ENCODE results near the gene EPG5.
A peak's percentile ranks its signal among the peaks of the same experiment; 100 is the strongest.

The EPG5 gene, protein sequence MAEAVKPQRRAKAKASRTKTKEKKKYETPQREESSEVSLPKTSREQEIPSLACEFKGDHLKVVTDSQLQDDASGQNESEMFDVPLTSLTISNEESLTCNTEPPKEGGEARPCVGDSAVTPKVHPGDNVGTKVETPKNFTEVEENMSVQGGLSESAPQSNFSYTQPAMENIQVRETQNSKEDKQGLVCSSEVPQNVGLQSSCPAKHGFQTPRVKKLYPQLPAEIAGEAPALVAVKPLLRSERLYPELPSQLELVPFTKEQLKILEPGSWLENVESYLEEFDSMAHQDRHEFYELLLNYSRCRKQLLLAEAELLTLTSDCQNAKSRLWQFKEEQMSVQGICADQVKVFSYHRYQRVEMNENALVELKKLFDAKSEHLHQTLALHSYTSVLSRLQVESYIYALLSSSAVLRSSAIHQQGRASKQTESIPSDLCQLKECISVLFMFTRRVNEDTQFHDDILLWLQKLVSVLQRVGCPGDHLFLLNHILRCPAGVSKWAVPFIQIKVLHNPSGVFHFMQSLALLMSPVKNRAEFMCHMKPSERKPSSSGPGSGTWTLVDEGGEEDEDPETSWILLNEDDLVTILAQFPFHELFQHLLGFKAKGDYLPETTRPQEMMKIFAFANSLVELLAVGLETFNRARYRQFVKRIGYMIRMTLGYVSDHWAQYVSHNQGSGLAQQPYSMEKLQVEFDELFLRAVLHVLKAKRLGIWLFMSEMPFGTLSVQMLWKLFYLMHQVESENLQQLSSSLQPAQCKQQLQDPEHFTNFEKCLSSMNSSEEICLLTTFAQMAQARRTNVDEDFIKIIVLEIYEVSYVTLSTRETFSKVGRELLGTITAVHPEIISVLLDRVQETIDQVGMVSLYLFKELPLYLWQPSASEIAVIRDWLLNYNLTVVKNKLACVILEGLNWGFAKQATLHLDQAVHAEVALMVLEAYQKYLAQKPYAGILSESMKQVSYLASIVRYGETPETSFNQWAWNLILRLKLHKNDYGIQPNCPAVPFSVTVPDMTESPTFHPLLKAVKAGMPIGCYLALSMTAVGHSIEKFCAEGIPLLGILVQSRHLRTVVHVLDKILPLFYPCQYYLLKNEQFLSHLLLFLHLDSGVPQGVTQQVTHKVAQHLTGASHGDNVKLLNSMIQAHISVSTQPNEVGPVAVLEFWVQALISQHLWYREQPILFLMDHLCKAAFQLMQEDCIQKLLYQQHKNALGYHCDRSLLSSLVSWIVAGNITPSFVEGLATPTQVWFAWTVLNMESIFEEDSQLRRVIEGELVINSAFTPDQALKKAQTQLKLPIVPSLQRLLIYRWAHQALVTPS (N-terminal part only)

DNA sequence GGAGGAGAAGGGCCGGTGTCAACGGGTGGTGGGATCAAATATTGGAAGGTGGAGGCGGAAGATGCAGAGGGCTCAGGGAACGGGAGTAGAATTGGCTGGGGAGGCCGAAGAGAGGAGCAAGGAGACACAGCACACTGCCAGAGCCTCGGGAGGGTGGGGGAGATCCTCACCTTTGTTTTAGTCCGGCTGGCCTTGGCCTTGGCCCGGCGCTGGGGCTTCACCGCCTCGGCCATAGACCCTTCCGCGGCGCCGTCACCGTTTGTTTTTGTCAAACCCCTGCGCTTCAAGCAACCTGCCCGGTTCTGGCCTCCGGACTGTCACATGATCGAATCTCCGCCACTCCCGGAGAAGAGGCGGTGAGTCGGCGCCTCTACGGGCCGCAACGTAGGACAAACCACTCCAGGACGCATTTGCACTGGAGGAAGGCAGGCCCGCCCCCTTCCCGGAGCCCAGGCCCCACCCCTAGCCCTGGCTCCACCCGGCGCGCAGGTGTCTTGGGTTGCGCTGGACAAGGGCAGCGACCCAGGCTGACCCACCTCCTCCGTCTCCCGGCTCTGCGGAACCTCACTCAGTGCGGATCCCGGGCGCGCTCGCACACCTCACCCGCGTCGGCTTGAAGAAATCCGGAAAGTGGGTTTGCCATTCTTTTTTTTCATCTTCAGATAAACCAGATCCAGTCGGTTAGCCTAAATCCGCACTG lies at the start of gene EPG5:
Gene EPG5, minus strand, starts transcription at position 323 of the 700 bp plus-strand sequence. Its CDS starts 90 bp downstream, at position 233.
- Histone ChIP-seq H3K36me3 (ENCODE audit: insufficient read depth, insufficient read length, low read length) (no peaks in the 10 kb centered on the region), H3K27me3 (ENCODE audit: insufficient read depth, insufficient read length) (peaks cover 31% of the 10 kb centered on the region), H3K9ac (ENCODE audit: insufficient read length, low read depth) (peak within 1 kb of the TSS; percentile 86), H3K4me1 (ENCODE audit: insufficient read depth, insufficient read length) (no peaks in the 10 kb centered on the region), H3K4me3 (ENCODE audit: insufficient read length, low read depth) (peak within 1 kb of the TSS; percentile 86), H3K9me3 (ENCODE audit: insufficient read depth, low read length) (no peaks in the 10 kb centered on the region)
- DNase-seq (ENCODE audit: low read depth, low spot score), result peak; percentile 83
- TF ChIP-seq YY1 (IDR thresholded peaks at IDR 0.05; ENCODE audit: insufficient read depth, insufficient read length) (no peak), SUZ12 (IDR thresholded peaks at IDR 0.05; ENCODE audit: extremely low read depth, insufficient read depth, insufficient read length) (no peak)

DNA sequence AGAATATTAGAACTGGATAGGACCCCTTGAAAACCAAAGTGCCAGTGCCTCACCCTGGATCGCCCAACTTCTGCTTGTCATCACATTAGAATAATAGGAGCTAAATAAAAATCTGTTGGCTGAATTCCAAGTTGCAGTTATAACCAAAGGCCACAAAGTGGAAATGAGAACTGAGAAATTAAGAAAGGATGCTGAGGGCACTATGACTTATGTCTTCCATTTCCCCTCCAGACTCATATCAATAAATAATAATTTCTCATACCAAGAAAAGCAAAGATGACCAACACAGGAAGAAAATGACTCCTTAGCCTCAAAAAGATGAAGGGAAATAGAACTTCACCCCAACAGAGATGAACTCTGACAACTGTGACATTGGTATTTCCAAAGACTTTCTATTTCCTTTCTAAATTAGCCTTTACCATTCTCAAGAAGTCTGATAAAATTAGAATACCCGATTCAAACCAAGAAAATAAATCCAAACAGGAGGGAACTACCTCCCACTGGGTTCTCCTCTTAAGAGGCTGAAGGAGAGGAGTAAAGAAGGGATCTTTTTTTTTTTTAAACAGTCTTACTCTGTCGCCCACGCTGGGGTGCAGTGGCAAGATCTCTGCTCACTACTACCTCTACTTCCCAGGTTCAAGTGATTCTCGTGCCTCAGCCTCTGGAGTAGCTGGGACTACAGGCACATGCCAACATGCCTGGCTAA lies 46.5 kb upstream of the EPG5 start:
- Histone ChIP-seq H3K36me3 (ENCODE audit: insufficient read depth, insufficient read length, low read length) (peaks cover 29% of the 10 kb centered on the region), H3K27me3 (ENCODE audit: insufficient read depth, insufficient read length) (no peaks in the 10 kb centered on the region), H3K4me3 (ENCODE audit: insufficient read length, low read depth) (no peak overlapping the region), H3K4me1 (ENCODE audit: insufficient read depth, insufficient read length) (no peaks in the 10 kb centered on the region), H3K9ac (ENCODE audit: insufficient read length, low read depth) (no peak overlapping the region), H3K9me3 (ENCODE audit: insufficient read depth, low read length) (no peaks in the 10 kb centered on the region)
- TF ChIP-seq SUZ12 (IDR thresholded peaks at IDR 0.05; ENCODE audit: extremely low read depth, insufficient read depth, insufficient read length), result no peak
- no peak for TF ChIP-seq ZNF274 (IDR thresholded peaks at IDR 0.05; ENCODE audit: low read depth, low read length)
- TF ChIP-seq YY1 (IDR thresholded peaks at IDR 0.05; ENCODE audit: insufficient read depth, insufficient read length), result no peak
- DNase-seq (ENCODE audit: low read depth, low spot score), result no peak

DNA sequence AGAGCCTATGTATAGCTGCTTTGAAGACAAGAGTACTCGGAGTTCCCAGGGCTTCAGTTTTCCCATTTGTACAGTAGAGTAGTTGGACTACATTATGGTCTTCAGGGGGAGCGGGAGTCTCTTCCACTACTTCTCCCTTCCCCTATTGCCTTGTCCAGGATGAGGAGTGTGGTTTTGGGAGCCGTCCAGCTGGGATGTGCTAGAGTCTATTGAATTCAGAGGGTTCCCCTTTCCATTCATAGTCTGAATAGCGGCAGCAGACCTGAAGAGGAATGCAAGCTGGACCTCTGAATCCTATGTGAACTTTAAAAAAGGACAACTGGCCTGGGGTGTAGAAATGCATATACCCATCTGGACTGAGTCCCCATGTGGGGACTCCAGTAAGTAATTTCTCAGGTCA lies 43.5 kb upstream of the EPG5 start:
- Histone ChIP-seq H3K4me3 (ENCODE audit: insufficient read length, low read depth) (no peak overlapping the region), H3K4me1 (ENCODE audit: insufficient read depth, insufficient read length) (no peaks in the 10 kb centered on the region), H3K9ac (ENCODE audit: insufficient read length, low read depth) (no peak overlapping the region), H3K27me3 (ENCODE audit: insufficient read depth, insufficient read length) (no peaks in the 10 kb centered on the region), H3K9me3 (ENCODE audit: insufficient read depth, low read length) (no peaks in the 10 kb centered on the region), H3K36me3 (ENCODE audit: insufficient read depth, insufficient read length, low read length) (peaks cover 32% of the 10 kb centered on the region)
- TF ChIP-seq SUZ12 (IDR thresholded peaks at IDR 0.05; ENCODE audit: extremely low read depth, insufficient read depth, insufficient read length) (no peak), ZNF274 (IDR thresholded peaks at IDR 0.05; ENCODE audit: low read depth, low read length) (no peak)
- no peak for DNase-seq (ENCODE audit: low read depth, low spot score)

DNA sequence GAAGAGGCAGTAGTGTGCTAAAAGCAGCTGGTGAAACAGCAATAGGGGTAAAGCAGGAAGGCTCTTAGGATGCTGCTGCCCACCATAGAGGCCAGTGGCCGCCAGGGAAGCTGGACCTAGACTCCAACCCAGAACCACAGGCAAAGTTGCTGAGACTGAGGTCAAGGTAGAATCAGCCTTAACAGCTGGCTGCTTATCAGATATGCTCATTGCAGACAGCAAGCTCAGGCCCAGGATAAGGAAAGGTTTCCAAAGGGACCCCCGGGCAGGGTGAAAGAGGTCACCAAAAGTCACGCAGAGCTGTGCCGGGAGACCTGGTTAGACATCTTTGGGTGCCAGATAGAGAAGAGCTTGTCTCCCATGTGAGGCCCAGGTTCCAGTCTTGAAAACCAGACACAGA lies 42.9 kb upstream of the EPG5 start:
- Histone ChIP-seq H3K36me3 (ENCODE audit: insufficient read depth, insufficient read length, low read length) (peaks cover 26% of the 10 kb centered on the region), H3K27me3 (ENCODE audit: insufficient read depth, insufficient read length) (no peaks in the 10 kb centered on the region), H3K9me3 (ENCODE audit: insufficient read depth, low read length) (no peaks in the 10 kb centered on the region), H3K9ac (ENCODE audit: insufficient read length, low read depth) (no peak overlapping the region), H3K4me1 (ENCODE audit: insufficient read depth, insufficient read length) (no peaks in the 10 kb centered on the region), H3K4me3 (ENCODE audit: insufficient read length, low read depth) (no peak overlapping the region)
- DNase-seq (ENCODE audit: low read depth, low spot score), result no peak
- no peak for TF ChIP-seq YY1 (IDR thresholded peaks at IDR 0.05; ENCODE audit: insufficient read depth, insufficient read length)
- TF ChIP-seq SUZ12 (IDR thresholded peaks at IDR 0.05; ENCODE audit: extremely low read depth, insufficient read depth, insufficient read length), result no peak
- TF ChIP-seq ZNF274 (IDR thresholded peaks at IDR 0.05; ENCODE audit: low read depth, low read length), result no peak

DNA sequence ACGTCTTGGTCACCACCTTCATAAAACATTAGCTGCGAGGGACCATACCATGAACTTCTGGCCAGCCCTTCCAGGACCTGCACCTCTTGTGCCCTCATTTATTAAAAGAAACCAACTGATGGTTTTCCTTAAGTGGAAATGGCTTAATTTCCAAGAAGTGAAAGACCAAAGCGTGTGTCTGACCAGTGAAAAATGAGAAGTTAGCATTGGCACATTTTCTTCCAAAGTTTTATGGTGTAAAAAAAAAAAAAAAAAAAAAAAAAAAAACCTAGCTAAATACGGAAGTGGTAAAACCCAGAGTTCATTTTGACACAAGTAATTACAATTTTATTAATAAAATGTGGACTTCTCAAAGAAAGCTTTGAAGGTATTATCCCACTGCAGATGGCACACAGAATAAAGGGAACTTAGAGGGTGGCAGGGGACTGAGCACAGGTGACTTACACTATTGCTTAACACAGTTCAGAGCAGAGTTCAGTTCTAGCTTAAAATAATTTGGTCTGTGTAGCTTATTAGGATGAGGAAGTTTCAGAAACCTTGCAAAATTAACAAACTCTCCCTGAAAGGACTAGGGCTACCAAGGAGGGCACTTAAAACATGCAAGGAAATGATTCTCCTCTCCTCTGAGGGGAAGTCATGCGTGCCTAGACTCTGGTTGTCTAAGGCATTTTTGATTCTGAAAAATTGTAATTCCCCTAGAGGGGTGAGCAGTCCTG lies 42.2 kb upstream of the EPG5 start:
- H3K9ac ChIP-seq (ENCODE audit: insufficient read length, low read depth), result no peak overlapping the region
- no peak overlapping the region for H3K4me3 ChIP-seq (ENCODE audit: insufficient read length, low read depth)
- DNase-seq (ENCODE audit: low read depth, low spot score), result no peak
- no peaks in the 10 kb centered on the region for H3K4me1 ChIP-seq (ENCODE audit: insufficient read depth, insufficient read length)
- H3K36me3 ChIP-seq (ENCODE audit: insufficient read depth, insufficient read length, low read length), result peaks cover 26% of the 10 kb centered on the region
- H3K27me3 ChIP-seq (ENCODE audit: insufficient read depth, insufficient read length), result no peaks in the 10 kb centered on the region
- no peak for TF ChIP-seq SUZ12 (IDR thresholded peaks at IDR 0.05; ENCODE audit: extremely low read depth, insufficient read depth, insufficient read length)
- TF ChIP-seq ZNF274 (IDR thresholded peaks at IDR 0.05; ENCODE audit: low read depth, low read length), result no peak
- no peak for TF ChIP-seq YY1 (IDR thresholded peaks at IDR 0.05; ENCODE audit: insufficient read depth, insufficient read length)
- H3K9me3 ChIP-seq (ENCODE audit: insufficient read depth, low read length), result no peaks in the 10 kb centered on the region
